ENCODE measurements around the gene METTL27.
"Not testable (repeated sequence)": the region's sequence is repeated elsewhere in the genome, so short reads cannot be mapped to it uniquely, and the experiment has no call there.

Gene METTL27, protein sequence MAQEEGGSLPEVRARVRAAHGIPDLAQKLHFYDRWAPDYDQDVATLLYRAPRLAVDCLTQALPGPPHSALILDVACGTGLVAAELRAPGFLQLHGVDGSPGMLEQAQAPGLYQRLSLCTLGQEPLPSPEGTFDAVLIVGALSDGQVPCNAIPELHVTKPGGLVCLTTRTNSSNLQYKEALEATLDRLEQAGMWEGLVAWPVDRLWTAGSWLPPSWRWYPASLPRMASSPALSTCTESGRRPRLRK

DNA sequence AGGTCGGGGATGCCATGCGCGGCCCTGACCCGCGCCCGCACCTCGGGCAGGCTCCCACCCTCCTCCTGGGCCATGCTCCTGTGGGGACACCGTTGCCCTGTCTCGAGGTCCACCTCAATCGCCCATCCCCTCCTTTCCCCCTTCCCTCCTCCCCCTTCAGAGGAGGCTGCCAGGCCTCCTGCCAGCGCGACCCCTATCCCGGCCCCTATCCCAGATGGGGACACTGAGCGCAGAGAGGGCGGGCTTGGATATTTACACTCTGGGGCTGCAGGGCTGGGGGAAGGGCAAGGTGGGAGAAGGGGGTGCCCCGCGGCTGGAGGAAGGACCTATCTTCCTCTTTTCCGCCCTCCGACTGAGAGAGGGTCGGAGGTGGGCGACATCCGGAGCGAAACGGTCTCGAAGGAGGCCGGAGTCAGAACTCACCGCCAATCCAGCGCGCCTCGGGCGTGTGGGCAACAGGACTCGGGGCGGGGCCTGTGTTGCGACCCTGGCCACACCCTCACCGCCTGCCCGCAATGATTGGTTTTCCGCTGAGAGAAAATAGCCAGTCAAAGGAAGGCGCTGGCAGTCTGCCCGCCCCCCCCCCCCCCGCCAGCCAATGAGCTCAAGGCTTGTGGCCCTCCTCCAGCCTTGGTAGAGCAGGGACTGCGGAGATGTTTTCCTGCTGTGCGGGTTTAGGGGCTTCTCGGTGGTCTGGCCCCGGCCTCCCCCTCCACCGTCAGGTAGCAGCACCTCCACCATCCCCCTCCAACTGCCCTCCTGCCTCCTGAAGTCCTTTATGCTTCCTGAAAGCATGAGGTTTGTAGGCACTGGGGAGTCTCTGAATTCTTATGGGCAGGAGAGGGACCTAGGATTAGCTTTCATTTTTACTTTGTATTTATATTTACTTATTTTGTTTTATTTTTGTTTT is at the start of gene METTL27:
TSS of gene METTL27 (minus strand) at position 450 of the 910 bp plus-strand sequence. CDS start at position 74, 376 bp downstream.
- peak; percentile 98 for DNase-seq (ENCODE audit: low spot score)

DNA sequence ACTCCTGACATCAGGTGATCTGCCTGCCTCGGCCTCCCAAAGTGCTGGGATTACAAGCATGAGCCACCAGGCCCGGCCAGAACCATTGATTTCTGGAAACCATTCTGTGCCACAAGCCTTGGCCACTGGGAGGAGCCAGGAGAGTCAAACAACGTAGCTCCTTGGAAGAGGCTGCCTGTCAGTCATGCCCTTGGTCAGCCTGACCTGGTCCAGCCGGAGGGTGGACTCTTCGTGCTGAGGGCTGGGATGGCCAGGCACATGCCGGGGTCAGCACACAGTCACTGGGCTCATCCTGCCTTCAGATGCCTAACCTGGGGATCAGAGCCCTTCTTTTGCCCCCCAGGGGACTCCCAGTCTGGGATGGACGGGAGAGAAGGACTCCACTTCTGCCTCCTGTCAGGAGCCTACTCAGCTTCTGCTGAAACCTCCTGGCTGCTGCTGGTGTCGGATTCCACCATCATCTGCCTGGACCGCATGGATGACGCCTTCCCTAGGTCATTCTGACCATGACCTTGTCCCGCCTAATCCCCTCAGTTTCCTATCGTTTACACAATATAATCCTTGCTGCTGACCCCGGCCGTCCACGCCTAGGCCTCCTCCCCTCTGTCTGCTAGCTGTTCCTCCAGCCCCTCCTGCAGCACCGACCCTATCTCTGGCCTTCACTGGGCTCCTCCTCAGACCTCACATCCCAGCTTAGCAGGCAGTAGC is 49.0 kb upstream of the METTL27 start:
- no peak for DNase-seq (ENCODE audit: low spot score)

DNA sequence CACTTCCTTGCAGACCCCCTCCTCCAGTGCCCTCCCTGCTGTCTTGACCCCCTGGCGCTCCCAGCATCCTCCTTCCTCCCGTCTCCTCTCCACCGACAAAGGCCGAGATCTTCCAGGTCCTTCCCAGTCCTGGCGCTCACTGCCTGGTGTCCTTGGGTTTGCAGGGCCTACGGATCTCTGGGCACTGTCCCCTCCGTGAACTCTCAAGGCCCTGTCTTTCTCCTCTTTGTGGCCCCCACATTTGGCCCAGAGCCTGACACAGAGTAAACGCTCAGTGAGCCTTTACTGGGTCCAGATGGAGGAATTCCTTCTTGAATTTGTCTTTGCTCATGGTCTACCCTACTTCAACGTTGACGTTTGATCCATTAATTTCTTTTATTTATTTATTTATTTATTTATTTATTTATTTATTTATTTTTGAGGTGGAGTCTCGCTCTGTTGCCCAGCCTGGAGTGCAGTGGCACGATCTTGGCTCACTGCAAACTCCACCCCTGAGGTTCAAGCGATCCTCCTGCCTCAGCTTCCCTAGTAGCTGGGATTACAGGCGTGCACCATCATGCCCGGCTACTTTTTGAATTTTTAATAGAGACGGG is 48.3 kb upstream of the METTL27 start:
- no peak for DNase-seq (ENCODE audit: low spot score)

DNA sequence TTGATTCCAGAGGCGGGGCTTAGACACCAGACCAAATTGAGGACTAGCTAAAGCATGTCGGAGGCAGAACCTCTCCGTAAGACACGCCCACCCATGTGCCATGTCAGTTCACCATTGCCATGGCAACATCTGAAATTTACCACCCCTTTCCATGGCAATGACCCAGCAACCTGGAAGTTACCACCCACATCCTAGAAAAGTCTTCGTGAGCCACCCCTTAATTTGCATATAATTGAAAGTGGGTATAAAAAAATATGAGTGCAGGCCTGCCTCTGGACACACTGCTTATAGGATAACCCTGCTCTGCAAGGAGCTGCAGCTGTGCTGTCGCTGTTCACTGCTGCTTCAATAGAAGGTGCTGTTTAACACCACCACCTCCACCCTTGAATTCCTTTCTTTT is 46.6 kb upstream of the METTL27 start:
- DNase-seq (ENCODE audit: low spot score): no peak

DNA sequence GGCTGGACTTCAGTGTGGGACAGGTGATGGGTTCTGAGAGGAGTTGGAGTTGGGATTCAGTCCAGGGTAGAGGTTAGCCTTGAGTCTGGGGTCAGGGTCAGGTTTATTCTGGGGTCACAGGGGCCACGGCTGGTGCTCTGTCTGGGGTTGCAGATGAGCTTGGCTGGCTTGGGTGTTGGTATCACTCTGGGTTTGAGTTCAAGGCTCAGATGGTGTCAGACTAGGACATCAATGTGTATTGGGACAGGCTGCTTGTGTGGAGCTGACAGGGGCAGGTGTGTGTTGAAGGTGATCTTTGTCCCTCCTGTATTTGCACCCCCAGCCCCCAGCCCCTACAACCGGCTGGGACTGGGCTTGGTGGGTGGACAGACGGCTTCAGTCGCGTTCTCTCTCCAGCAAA is 45.4 kb upstream of the METTL27 start:
- no peak for DNase-seq (ENCODE audit: low spot score)

DNA sequence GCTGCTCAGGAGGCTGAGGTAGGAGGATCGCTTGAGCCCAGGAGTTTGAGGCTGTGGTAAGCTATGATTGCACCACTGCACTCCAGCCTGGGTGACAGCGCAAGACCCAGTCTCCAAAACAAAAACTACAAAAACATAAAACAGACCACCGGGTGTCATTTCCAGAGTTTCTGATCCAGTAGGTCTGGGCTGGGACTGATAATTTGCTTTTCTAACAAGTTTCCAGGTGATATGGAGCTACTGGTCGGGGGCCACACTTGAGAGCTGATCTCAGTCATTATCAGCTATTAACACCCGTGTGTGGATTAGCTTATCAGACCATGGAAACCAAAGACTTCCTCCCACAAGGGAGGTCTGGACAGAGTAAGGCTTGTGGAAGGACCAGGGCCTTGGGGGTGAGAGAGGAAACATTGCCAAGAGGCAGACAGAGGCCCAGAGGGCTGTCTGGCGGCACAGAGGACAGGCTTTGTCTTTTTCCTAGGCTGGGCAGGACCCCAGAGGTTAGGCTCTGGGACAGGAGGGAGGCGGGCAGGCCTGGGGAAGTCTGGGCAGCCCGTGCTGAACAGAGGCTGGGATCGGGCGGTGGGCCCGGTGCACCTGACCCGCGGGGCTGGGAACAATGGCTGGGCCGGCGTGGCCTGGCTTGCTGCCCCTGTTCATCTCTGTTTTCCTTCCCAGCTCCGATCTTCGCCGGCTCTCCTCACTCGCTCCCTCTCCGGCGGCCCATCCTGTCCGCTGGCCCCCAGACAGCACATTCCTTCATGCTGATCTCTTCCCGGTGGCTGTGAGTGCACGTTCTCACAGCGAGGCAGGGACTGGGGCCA is 43.9 kb upstream of the METTL27 start:
- DNase-seq (ENCODE audit: low spot score): peak; percentile 78

DNA sequence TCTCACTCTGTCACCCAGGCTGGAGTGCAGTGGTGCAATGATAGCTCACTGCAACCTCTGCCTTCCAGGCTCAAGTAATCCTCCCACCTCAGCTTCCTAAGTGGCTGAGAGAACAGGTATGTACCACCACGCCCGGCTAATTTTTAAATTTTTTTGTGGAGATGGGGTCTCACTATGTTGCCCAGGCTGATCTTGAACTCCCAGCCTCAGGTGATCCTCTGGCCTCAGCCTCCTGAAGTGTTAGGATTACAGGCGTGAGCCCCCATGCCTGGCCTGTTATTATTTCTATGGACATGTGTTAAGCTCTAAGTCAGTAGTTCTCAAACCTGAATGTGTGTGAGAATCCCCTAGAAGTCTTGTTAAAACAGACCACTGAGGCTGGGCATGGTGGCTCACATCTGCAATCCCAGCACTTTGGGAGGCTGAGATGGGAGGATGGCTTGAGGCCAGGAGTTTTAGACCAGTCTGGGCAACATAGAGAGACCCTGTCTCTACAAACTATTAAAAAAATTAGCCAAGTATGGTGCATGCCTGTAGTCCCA is 43.2 kb upstream of the METTL27 start:
- DNase-seq (ENCODE audit: low spot score): no peak

DNA sequence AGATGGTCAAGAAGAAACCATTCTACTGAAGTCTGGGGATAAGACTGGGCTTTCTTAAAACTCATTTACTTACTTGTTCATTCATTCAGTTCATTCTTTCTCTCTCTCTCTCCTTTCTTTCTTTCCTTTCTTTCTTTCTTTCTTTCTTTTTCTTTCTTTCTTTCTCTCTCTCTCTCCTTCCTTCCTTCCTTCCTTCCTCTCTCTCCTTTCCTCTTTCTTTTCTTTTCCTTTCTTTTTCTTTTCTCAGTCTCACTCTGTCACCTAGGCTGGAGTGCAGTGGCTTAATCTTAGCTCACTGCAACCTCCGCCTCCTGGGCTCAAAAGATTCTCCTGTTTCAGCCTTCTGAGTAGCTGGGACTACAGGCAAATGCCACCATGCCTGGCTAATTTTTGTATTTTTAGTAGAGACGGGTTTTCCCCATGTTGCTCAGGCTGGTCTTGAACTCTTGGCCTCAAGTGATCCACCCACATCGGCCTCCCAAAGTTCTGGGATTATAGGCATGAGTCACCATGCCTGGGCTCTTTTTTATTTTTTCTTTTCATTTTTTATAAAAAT is 42.6 kb upstream of the METTL27 start:
- DNase-seq (ENCODE audit: low spot score): not testable (repeated sequence)

DNA sequence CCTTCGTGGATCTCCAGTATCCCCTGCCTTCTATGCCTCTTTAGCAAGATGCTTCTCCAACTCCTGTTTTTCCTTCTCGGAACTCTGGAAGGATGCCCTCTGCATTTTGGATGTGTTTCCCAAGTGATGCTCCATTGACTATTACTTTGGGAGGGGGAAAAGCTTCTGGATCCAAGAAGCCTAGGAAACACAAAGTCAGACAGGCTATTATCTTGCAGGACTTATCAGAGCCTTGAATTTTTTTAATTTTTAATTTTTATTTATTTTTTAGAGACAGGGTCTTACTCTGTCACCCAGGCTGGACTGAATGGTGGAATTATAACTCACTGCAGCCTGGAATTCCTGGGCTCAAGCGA is 39.7 kb upstream of the METTL27 start:
- no peak for DNase-seq (ENCODE audit: low spot score)

DNA sequence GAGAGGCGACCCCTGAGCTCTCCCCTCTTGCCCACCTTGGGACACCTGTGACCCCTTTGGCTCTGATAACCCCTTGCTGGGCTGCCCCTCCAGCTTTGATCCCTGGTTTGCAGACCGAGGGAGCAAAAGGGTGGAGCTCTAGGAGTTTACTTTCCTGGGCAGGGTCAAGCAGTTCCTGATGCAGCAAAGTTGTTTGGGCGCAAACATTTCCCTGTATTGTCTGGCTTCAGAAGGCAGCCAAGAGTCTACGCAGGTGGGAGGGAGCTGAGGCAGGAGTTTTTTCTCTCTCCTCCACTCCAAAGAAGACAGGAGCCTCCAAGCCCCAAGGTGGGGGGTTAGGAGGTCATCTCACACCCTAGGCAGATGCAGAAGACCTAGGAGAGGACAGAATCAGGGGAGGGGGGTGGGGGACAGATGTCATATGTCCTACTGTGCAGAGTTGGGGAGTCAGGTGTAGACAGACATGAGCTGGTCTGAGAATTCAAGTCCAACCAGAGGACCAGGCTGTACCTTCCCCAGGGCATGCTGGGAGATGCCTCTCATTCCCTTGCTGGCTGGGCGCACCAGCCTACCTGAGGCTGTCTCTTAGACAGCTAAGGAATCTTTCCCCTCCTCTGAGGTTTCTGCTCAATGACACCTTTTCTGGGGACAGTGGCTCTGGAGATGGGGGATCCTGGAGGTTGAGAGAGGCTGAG is 39.2 kb upstream of the METTL27 start:
- DNase-seq (ENCODE audit: low spot score): no peak

DNA sequence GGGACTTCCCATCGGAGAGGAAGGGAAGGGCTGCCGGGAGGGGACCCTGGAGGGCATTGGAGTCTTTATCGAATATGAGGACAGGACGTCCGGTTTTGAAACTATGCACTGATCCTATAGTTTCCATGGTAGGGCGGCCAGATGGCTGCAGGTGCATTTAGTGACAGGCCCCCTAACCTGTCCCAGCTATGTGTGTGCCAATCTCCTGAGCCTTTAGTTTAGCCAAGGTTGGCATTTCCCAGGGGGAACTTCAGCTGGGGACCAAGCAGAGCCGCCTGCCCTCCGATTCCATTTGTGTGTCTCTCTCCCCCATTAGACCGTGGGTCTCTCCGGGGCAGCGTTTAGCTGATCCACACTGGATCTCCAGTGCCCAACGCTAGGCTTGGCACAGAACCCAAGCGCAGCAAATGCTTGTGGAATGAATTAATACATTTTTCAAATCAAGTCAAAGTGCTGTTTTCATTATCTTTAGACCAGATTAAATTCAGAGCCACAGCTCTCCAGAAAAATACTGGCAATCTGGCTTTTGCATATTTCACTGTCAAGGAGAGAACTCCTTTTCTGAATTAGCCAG is 38.5 kb upstream of the METTL27 start:
- no peak for DNase-seq (ENCODE audit: low spot score)

DNA sequence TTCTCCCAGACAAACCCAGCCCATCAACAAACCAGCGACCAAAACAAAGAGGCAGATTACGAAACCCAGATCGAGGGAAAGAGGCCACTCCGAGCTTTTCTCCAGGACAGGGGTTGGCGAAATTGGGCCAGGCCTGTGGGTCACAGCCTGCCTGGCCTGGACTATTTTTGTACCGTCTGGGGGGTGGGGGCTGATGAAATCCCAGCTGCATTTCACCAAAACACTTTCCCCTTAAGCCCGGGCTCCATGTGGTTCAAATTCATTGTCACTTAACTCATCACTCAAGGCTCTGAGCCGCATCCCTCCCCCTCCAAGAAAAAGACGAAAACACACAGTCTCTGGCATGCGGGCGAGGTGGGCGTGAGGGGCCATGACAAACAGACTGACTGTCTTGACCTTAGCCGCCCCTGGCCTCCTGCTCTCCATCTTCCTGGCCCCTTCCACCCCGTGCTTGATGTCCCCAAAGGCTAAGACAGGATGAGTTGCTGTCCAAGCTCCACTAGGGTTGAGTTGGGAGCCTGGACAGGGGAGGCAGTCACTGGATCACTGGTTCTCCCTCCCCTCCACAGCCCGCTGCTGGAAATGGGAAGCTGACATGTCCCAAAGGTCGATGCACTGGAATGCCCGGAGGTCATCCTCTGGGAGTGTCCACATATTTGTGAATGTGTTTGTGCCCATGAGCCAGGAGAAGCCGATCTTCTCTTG is 37.8 kb upstream of the METTL27 start:
- DNase-seq (ENCODE audit: low spot score): peak; percentile 78

DNA sequence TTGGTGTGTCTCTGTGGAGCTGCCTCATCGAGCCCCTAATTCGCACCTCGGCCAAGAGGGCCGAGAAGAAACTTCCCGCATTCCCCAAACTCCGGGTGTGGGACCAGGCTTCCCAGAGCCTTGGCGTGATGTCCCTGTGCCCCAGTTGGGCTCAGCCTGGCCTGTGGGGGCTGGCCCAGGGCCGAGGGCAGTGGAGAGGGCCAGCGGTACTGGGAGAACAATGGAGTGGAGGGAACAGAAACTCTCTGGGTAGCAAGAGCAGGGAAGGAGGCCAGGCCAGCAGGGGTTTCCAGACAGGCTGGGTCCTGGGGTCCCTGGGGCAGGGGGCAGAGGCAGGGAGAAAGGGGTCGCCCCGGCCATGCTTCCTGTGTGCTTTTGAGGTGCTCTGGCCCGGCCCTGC is 34.7 kb upstream of the METTL27 start:
- DNase-seq (ENCODE audit: low spot score): no peak

DNA sequence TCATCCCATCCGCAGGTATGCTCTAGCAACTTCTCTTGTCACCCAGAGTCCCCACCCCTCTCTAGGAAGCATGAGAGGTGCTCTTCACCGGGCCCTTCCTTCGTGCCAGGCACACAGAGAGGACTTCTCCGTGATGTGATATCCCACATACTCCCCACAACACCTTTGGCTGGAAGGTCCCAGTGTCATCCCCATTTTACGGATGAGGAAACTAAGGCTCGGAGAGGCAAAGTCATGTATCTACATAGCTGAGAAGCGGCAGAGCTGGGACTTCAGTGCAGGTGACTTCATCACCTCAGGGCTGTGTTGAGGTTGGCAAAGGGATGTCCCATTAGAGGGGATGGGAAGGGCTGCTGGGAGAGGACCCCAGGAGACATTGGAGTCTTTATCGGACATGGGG is 34.0 kb upstream of the METTL27 start:
- no peak for DNase-seq (ENCODE audit: low spot score)

DNA sequence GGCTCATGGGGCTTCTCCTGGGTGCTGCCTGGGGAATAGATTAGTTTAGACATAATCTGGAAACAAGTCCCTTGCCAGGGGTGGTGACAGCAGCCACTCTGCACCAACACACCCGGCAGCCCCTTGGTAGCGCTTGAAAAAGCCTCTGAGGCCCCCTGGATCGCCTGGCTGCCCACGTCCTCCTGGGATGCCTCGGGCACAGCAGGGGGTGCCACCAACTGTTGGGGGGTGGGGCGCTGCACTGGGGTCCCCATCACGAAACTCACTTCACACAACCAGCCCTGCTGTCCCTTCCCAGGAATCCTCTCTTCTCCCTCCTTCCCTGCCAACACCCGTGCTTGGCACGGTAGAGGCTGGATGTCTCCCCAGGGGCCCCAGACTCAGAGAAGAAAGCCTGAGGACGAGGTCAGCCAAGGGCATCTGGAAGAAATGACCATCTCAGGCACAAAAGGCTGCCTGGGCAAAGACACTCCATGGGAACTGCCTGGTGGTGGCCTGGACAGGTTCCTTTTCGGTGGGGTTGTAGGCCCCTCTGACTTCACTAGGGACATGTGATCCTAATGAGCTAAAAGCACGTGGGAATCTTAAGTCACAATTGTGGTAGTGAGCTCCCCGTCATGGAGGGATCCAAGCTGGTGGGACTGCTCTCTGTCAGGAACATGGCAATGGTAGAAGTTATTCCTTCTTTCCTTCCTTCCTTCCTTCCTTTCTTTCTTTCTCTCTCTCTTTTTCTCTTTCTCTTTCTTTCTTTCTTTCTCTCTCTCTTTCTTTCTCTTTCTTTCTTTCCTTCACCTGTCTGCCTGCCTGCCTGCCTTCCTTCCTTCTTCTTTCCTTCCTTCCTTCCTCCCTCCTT is 30.0 kb upstream of the METTL27 start:
- no peak for DNase-seq (ENCODE audit: low spot score)

DNA sequence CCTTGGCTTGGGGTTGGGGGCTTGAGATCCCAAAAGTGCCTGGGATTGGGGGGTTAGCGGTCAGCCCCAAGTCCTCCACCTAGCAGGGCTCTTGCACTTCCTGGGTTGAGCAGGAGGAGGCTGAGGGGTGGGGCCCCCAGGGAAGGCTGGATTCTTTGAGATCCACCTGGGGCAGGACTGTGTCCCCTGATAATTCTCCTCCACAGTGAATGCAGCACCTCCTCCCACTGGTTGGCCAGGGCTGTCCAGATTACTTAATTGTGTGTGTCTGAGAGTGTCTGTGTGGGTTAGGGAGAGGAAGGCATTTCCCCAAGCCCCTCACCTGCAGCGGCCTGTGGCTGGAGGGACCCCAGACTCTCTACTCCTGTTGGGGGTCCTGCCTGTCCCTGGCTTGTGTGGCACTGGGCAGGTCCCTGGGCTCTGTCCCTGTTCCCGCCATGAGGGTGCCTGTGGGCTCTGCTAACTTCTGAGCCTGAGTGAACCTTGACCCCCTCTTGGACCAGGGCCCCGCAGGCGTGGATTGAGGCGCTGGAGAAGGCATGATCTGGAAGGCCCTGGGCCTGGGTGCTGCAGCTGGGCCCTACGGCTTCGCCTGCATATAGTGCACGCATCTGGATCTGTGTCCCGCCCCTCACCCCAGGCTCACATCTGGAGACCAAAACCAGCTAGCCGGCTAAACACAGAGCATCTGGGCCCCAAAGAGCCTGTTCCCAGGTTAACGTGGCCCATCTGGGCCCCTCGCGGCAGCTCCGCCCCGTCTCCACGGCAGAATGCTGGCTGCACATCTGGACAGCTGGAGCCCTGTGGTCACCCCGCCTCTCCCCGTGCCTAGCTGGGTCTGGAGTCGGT is 29.1 kb upstream of the METTL27 start:
- no peak for DNase-seq (ENCODE audit: low spot score)

DNA sequence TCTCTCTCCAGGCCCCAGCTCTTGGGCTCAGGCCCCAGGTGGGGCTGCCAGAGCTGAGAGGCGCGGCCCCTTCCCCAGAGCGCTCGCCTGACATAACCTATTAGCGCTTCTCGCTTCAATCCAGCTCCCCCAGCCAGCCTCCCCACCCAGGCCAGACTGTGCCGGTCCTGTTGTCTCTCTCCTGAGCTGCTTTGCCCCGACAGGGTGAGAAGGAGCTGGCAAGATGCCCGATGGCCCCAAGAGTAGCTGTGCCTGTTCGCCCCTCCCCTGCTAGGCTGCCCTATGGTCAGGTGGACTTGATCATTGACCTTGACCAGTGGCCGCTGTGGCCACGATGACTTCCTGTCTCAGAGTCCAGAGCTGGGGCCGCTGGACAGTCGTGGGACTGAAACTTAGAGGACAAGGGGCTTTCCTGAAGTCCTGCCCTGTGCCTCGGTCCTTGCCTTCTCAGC is 27.8 kb upstream of the METTL27 start:
- DNase-seq (ENCODE audit: low spot score): no peak

Data from AG08395 (cell line).